SK-N-SH (cell line): ENCODE data around the gene LNX2. TPM values are rescaled to one million over a fixed set of nuclear protein-coding genes. Genes with fewer than 3 reads are reported as not detected.
A peak's percentile ranks its signal among the peaks of the same experiment; 100 is the strongest.

Experiments
- CTCF ChIA-PET: fragments of 300-600, 350-600 bp; formaldehyde crosslinking; extraction: SDS; loops from one replicate; lab custom pipeline; 2021; lab: Yijun Ruan, JAX
- POLR2A ChIA-PET: fragments of 350-600 bp; sonication (Branson Sonifier 250); formaldehyde crosslinking; extraction: SDS; loops from one replicate; lab custom pipeline; 2020; ENCODE audit warnings: antibody characterized with exemption, inconsistent platforms; lab: Yijun Ruan, JAX
- DNase-seq: peaks from one replicate; pipeline ENCODE4 v3.0.0; 2012
- H2AFZ ChIP-seq: fragments of 200-600 bp; sonication (generic); 2 replicates; pipeline ENCODE4 v1.8.1; 2016; ENCODE audit warnings: antibody characterized with exemption, mild to moderate bottlenecking, low read depth
- H3F3A ChIP-seq: fragments of 200-600 bp; sonication (generic); replicated peaks from 2 replicates; pipeline ENCODE3; 2016; ENCODE audit warnings: antibody characterized with exemption, mild to moderate bottlenecking; ENCODE audit not compliant: insufficient read depth
- H3K27ac ChIP-seq, 2 experiments: fragments of 200-500 bp in 1 of 2; fragments of 200-600 bp in 1 of 2; sonication (Bioruptor generic) in 1 of 2; sonication (generic), shearing (Covaris generic) in 1 of 2; 2 replicates each; pipeline versions ENCODE4 v1.5.1 to v1.6.1; 2014 to 2016; ENCODE audit warnings: low read depth in 2 of 2, inconsistent platforms in 1 of 2, low read length in 1 of 2, mild to moderate bottlenecking in 1 of 2, mixed read lengths in 1 of 2
- H3K27me3 ChIP-seq: fragments of 200-600 bp; sonication (generic), shearing (Covaris generic); 2 replicates; pipeline ENCODE4 v1.6.1; 2016; ENCODE audit warnings: mixed run types; ENCODE audit not compliant: insufficient read depth
- H3K36me3 ChIP-seq, 2 experiments: fragments of 200-500 bp in 1 of 2; fragments of 200-600 bp in 1 of 2; sonication (Bioruptor generic) in 1 of 2; sonication (generic) in 1 of 2; replicated peaks in 1 of 2; 2 replicates each; pipeline versions ENCODE3 to v1.5.1; 2014 to 2016; ENCODE audit warnings: low read length in 1 of 2, mild to moderate bottlenecking in 1 of 2; ENCODE audit not compliant: insufficient read depth in 2 of 2, control insufficient read depth in 1 of 2
- H3K4me1 ChIP-seq, 2 experiments: fragments of 200-500 bp in 1 of 2; fragments of 200-600 bp in 1 of 2; sonication (Bioruptor generic) in 1 of 2; sonication (generic), shearing (Covaris generic) in 1 of 2; 2 replicates each; pipeline versions ENCODE4 v1.5.1 to v1.6.1; 2014 to 2016; ENCODE audit warnings: low read depth in 1 of 2, low read length in 1 of 2, mixed run types in 1 of 2; ENCODE audit not compliant: insufficient read depth in 2 of 2, control insufficient read depth in 1 of 2
- H3K4me2 ChIP-seq: fragments of 200-600 bp; sonication (generic), shearing (Covaris generic); 2 replicates; pipeline ENCODE4 v1.6.1; 2017; ENCODE audit warnings: mixed run types
- H3K4me3 ChIP-seq, 2 experiments: fragments of 200-500 bp in 1 of 2; fragments of 200-600 bp in 1 of 2; sonication (Bioruptor generic) in 1 of 2; sonication (generic), shearing (Covaris generic) in 1 of 2; 2 replicates each; pipeline versions ENCODE4 v1.5.1 to v1.8.1; 2014 to 2016; ENCODE audit warnings: low read depth in 2 of 2, inconsistent platforms in 1 of 2, low read length in 1 of 2, mild to moderate bottlenecking in 1 of 2, mixed read lengths in 1 of 2, moderate library complexity in 1 of 2
- H3K79me2 ChIP-seq: fragments of 200-600 bp; sonication (generic); 2 replicates; pipeline ENCODE4 v1.8.1; 2017; ENCODE audit warnings: mild to moderate bottlenecking; ENCODE audit not compliant: insufficient read depth
- H3K9ac ChIP-seq: fragments of 200-600 bp; sonication (generic); 2 replicates; pipeline ENCODE4 v1.6.1; 2017; ENCODE audit warnings: mixed run types
- H3K9me2 ChIP-seq: fragments of 200-600 bp; sonication (generic); 2 replicates; pipeline ENCODE4 v1.6.1; 2017; ENCODE audit warnings: mixed run types
- H3K9me3 ChIP-seq: fragments of 200-600 bp; sonication (generic); 2 replicates; pipeline ENCODE4 v1.6.1; 2017; ENCODE audit warnings: mixed run types, mild to moderate bottlenecking, moderate library complexity
- H4K20me1 ChIP-seq: fragments of 200-600 bp; sonication (generic); 2 replicates; pipeline ENCODE4 v1.6.1; 2017; ENCODE audit warnings: mild to moderate bottlenecking, mixed run types; ENCODE audit not compliant: insufficient read depth
- CTCF ChIP-seq: fragments of 200-600 bp; sonication (generic); IDR thresholded peaks from 2 replicates; pipeline ENCODE4 v1.6.1; 2017; ENCODE audit warnings: antibody characterized with exemption, mild to moderate bottlenecking, moderate library complexity
- ELF1 ChIP-seq: IDR thresholded peaks from 2 replicates; pipeline ENCODE4 v1.4.0; 2012
- EP300 ChIP-seq, 2 experiments: IDR thresholded peaks; 2 replicates each; pipeline versions ENCODE4 v1.4.0 to v1.6.1; 2012; ENCODE audit warnings: borderline replicate concordance in 1 of 2, low read depth in 1 of 2, low read length in 1 of 2
- EZH2phosphoT487 ChIP-seq: fragments of 200-600 bp; sonication (generic); IDR thresholded peaks from 2 replicates; pipeline ENCODE4 v1.6.1; 2017; ENCODE audit warnings: low read depth, mixed run types, mild to moderate bottlenecking, antibody characterized with exemption, moderate library complexity, borderline replicate concordance
- GABPA ChIP-seq: IDR thresholded peaks from 2 replicates; pipeline ENCODE4 v1.4.0; 2012; ENCODE audit warnings: low read depth, mild to moderate bottlenecking
- JUND ChIP-seq: IDR thresholded peaks from 2 replicates; pipeline ENCODE4 v1.4.0; 2012
- MAX ChIP-seq: IDR thresholded peaks from 2 replicates; pipeline ENCODE4 v1.4.0; 2012; ENCODE audit warnings: low read depth
- MEF2A ChIP-seq: IDR thresholded peaks from 2 replicates; pipeline ENCODE4 v1.4.0; 2012; ENCODE audit warnings: low read depth, borderline replicate concordance
- NFIC ChIP-seq: IDR thresholded peaks from 2 replicates; pipeline ENCODE4 v1.4.0; 2012; ENCODE audit warnings: borderline replicate concordance
- NRF1 ChIP-seq: IDR thresholded peaks from 2 replicates; pipeline ENCODE4 v1.6.1; 2012; ENCODE audit warnings: low read depth, mild to moderate bottlenecking, low read length
- PBX3 ChIP-seq: IDR thresholded peaks from 2 replicates; pipeline ENCODE4; 2012
- POLR2AphosphoS5 ChIP-seq: IDR thresholded peaks from 2 replicates; pipeline ENCODE4 v1.6.1; 2012; ENCODE audit warnings: low read depth, low read length
- RAD21 ChIP-seq: IDR thresholded peaks from 2 replicates; pipeline ENCODE4 v1.6.1; 2012; ENCODE audit warnings: mild to moderate bottlenecking, low read length
- SMC3 ChIP-seq: IDR thresholded peaks from 2 replicates; pipeline ENCODE4 v1.6.1; 2012; ENCODE audit warnings: low read depth, low read length, improper control_type of control experiment
- TAF1 ChIP-seq: IDR thresholded peaks from 2 replicates; pipeline ENCODE4 v1.6.1; 2012; ENCODE audit warnings: low read depth, mild to moderate bottlenecking, low read length, moderate library complexity, borderline replicate concordance
- TCF12 ChIP-seq: IDR thresholded peaks from 2 replicates; pipeline ENCODE4 v1.4.0; 2012
- USF1 ChIP-seq: IDR thresholded peaks from 2 replicates; pipeline ENCODE4 v1.4.0; 2012; ENCODE audit warnings: low read depth, borderline replicate concordance
- YY1 ChIP-seq: IDR thresholded peaks from 2 replicates; pipeline ENCODE4 v1.4.0; 2012; ENCODE audit warnings: low read depth, mild to moderate bottlenecking
- WGBS: methylation state at CpG from one replicate; pipeline ENCODE4 v1.1.6; 2017; ENCODE audit warnings: low lambda C conversion rate; 5-methylcytosine and 5-hydroxymethylcytosine counted together
- polyA plus RNA-seq, 3 experiments: library from polyadenylated mRNA; depleted of rRNA; stranded (reverse); fragments of >200 nt; gene quantifications; 2 replicates each; pipeline ENCODE4 v1.2.3, GENCODE V29; 2012
- TF ChIP-seq, protein P1 (sequence below): fragments of 150-350 bp; IDR thresholded peaks from 2 replicates; pipeline ENCODE4 v1.6.1; 2017; ENCODE audit warnings: antibody characterized with exemption, low read length, low read depth, borderline replicate concordance

Gene LNX2
- polyA plus RNA-seq, 1 of the 3 experiments (the other 2 are of a cell fraction): 3.7 TPM

DNA sequence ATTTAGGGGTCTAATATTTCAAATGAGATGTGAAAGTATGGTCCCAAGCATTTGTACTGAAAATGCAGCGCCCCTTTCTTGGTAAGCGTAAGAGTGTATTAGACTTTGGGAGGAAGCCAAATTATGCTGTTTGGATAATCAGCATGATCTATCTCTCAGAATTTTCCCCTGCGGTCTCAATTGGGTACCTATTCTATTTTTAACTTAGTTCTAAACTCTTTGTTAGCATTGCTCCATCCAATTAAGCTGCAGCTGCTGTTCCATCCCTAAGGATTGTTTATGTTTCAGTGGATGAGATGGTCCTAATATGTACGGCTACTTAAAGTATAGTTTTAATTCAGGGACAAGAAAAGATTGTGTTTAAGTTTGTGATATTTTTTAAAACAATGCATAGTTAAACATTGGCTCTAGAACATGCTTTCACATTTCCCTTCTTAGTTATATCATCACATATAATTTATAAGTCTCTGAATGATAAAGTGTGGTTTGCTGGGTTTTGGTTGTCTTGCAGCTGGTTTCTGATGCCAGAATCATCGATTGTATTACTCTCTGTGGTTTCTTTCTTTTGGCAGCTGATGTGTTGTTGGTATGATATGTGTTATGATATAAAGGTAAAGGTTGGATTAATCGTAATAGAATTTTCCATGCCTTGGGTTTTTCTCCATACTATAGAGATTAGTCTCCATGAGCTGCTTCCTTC, 16.4 kb upstream of the LNX2 start:
- DNase-seq: no peak
- Histone ChIP-seq H3F3A (no peaks in the 10 kb centered on the region), H4K20me1 (peaks cover 44% of the 10 kb centered on the region), H3K79me2 (peaks cover 65% of the 10 kb centered on the region), H3K36me3 (peaks cover 6 to 16% of the 10 kb centered on the region in 2 experiments), H3K9me3 (no peaks in the 10 kb centered on the region), H3K4me2 (peak overlapping the region; percentile 9; the same call in 1 of the 2 replicates), H3K4me3 (no peak overlapping the region), H2AFZ (no peak overlapping the region), H3K9ac (no peak overlapping the region), H3K27me3 (no peaks in the 10 kb centered on the region), H3K4me1 (peaks cover 7 to 16% of the 10 kb centered on the region in 2 experiments; a peak in 3 of 4 replicates), H3K9me2 (no peaks in the 10 kb centered on the region)
- ChIA-PET CTCF (interaction anchor here (1.2 kb wide), 1 partner anchor 12 kb away, joined by 3 read pairs; no protein-coding TSS in a partner anchor), POLR2A (no interaction called here)
- 66% methylated on average over 6 of the region's 6 CpGs for WGBS
- TF ChIP-seq TCF12: no peak
- TF ChIP-seq MAX: no peak
- TF ChIP-seq GABPA: no peak
- no peak for TF ChIP-seq SMC3
- no peak for TF ChIP-seq PBX3
- TF ChIP-seq, protein P1, sequence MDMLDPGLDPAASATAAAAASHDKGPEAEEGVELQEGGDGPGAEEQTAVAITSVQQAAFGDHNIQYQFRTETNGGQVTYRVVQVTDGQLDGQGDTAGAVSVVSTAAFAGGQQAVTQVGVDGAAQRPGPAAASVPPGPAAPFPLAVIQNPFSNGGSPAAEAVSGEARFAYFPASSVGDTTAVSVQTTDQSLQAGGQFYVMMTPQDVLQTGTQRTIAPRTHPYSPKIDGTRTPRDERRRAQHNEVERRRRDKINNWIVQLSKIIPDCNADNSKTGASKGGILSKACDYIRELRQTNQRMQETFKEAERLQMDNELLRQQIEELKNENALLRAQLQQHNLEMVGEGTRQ: no peak
- TF ChIP-seq POLR2AphosphoS5: no peak
- no peak for TF ChIP-seq CTCF
- TF ChIP-seq USF1: no peak
- TF ChIP-seq ELF1: no peak
- no peak for TF ChIP-seq NRF1
- TF ChIP-seq, all 33 proteins: peak for 0
- no peak overlapping the region for H3K27ac ChIP-seq

DNA sequence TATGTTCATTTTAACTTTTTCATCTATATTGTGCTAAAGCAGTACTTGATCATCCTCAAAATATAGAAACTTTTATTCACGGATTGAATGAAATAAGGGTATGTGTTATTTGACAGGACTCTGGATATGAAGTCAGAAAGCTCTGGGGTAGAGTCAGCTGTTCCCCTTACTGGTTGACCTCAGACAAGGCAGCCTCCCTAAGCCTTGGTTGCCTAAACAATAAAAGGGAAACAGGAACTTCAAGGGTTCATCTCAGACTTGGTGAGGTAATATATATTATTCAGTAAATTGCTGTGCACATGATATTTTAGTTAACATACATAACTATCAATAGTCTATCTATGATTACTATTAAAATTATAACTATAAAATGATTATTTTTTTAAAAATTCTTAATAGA, 14.9 kb upstream of the LNX2 start:
- H3K9me3 ChIP-seq: no peaks in the 10 kb centered on the region
- no peak overlapping the region for H3K4me2 ChIP-seq
- ChIA-PET POLR2A (no interaction called here), CTCF (interaction anchor here (1.6 kb wide), 1 partner anchor 102 kb away, joined by 5 read pairs; no protein-coding TSS in a partner anchor)
- no peak for DNase-seq
- WGBS: 97% methylated on average over 1 of the region's 1 CpG
- H3K79me2 ChIP-seq: peaks cover 59% of the 10 kb centered on the region
- H4K20me1 ChIP-seq: peaks cover 47% of the 10 kb centered on the region
- H2AFZ ChIP-seq: no peak overlapping the region
- no peaks in the 10 kb centered on the region for H3K27me3 ChIP-seq
- peaks cover 6 to 21% of the 10 kb centered on the region in 2 experiments for H3K36me3 ChIP-seq
- H3K9ac ChIP-seq: no peak overlapping the region
- H3F3A ChIP-seq: no peaks in the 10 kb centered on the region
- no peaks in the 10 kb centered on the region for H3K9me2 ChIP-seq
- no peak overlapping the region for H3K4me3 ChIP-seq
- peaks cover 7 to 16% of the 10 kb centered on the region in 2 experiments; a peak in 3 of 4 replicates for H3K4me1 ChIP-seq
- H3K27ac ChIP-seq: no peak overlapping the region
- TF ChIP-seq EZH2phosphoT487 (no peak), CTCF (no peak), TAF1 (no peak), YY1 (no peak), NRF1 (no peak), RAD21 (no peak), JUND (no peak), EP300 (IDR thresholded peaks at IDR 0.05; ENCODE audit: borderline replicate concordance in 1 of 2, low read depth in 1 of 2, low read length in 1 of 2) (no peak), MAX (no peak), USF1 (no peak), MEF2A (no peak), NFIC (no peak)
